HG03469 (cell line): ENCODE measurements around the gene CCDC32.

Source experiments
- ATAC-seq: cut with Tn5 transposase; IDR thresholded peaks from one replicate; pipeline ENCODE4 v1.9.1; 2021; ENCODE audit warnings: mild to moderate bottlenecking, moderate library complexity, moderate number of reproducible peaks; ENCODE audit not compliant: unreplicated experiment

Gene CCDC32

DNA sequence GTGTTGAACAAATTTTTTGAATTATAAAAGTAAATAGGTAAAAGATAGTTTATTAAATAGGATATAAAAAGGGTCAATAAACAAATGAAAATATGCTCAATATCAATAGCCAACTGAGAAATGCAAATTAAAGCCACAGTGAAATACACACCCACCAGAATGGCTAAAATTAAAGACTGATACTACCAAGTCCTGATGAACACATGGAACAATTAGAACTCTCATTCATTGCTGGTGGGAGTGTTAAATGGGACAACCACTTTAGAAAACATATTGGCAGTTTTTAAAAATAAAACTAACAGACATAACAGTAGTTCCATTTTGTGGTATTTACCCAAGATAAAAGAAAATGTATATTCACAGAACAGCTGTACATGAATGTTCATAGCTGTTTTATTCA is 41.2 kb downstream of the CCDC32 start:
- ATAC-seq = no peak

DNA sequence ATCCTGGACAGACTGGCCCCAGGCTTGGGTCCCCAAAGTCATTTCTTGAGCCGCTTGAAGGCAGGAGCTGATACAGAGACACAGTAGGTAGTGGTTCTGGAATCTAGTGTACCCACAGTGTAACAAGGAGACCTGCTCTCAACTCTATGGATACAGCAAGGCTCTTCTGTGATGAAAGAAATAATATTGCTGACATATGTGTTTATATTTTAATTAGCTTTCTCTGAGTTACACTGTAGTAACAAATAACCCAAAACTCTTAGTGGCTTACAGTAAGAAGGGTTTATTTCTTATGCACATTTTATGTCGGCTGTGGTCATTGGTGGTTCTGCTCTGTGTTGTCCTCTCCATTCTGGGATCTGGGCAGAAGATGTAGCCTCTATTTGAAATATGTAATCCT is 48.5 kb downstream of the CCDC32 start:
- ATAC-seq = no peak

DNA sequence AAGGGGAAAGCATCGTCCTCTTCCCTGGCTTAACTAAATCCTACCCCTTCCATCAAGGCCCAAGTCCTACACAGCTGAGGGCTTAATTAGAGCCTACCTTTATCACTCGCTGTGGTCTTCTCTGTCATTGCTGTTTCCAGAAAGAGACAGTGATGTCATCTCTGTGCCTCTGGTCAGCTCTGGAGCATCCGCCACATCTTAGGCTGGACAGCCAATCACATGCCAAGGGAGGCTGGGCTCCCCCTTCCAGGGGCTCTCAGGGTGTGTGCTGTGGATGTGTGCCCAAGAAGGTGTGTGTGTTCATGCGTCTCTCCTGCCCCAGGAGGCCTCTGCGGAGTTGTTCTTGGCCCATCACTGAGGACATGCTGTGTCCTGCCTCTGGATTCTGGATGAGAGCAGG is 51.2 kb downstream of the CCDC32 start:
- no peak for ATAC-seq

DNA sequence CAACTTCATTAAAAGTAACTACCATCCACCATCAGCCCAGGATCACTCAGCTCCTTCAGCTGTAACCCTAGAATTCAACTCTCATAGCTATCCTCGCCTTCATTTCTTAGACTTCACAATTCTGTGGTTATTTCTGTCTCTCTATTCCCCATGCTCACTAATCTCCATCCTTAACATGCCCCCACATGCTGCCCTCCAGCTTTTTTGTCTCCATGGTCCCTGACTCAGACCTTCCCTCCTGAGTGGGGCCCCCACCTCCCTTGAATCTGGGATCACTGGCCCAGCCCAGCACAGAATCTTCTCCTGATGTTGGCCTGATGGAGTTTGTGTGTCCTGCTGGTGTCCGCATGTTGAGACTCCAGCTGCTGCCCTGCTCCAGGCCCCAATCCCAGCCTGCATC is 52.4 kb downstream of the CCDC32 start:
- no peak for ATAC-seq

DNA sequence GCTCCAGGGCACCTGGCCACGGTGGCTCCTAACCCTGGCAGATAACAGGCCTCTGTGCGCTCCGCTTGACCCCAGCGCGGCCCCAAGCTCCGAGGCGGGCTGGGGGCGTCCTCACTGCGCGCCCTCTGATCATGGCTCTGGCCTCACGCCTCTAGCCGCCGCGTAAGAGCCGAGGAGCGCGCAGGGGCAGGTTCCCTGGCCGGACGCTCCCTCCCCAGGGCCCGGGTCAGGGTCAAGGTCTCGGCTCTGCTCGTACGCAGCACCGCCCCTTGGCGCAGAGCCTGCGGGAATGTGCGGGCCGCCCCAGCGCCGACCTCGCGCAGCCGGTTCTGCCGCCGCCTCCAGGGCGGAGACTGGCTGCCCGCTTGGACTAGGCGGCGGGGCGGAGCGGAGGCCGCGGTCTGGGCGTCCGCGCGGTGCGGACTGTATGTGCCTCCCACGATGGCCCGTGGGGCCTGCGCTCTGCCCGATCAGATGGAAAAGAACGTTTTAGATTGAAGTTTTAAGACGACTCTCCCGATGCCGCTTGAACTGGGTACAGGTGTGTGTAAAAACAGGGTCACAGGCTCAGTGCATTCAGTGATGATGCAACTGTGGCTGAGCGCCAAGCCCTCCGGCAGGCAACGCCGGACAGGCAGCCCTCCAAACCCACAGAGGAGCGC is 53.2 kb downstream of the CCDC32 start:
- ATAC-seq = peak; percentile 20

DNA sequence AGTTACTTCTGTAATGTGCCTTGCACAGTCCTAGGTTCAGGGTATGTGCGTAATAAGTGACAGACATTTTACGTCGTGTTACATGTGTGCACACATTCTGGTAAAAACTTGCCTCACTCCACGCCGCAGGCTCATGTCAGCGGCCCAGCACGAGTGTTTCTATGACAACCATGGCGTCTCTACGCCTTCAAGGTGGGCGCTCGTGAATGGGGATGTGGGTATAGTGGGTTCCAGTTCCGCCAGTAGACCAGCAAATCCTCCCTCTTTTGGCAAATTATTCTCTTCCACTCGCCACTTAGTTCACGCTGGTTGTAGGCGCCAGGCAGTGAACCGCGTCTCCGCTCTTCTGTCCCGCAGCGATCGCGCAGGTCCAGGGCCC is 53.8 kb downstream of the CCDC32 start:
- ATAC-seq = peak; percentile 33

DNA sequence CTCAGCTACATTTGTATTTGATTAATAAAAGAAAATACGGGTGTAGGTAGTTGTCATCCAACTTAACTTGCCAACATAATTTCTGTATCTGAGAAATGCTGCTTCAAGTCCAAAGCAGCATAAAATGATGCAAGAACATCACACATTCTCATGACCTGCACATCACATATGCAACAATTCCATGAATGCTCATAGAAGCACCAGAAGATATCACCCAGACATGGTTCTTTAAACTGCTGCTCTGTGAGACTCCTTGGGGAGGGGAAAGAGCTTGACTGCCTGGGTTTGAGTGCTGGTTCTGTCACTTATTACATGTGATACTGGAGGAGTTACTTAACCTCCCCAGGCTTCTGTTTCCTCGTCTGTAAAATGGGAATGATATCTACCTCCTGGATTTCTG is 54.6 kb downstream of the CCDC32 start:
- ATAC-seq = no peak

DNA sequence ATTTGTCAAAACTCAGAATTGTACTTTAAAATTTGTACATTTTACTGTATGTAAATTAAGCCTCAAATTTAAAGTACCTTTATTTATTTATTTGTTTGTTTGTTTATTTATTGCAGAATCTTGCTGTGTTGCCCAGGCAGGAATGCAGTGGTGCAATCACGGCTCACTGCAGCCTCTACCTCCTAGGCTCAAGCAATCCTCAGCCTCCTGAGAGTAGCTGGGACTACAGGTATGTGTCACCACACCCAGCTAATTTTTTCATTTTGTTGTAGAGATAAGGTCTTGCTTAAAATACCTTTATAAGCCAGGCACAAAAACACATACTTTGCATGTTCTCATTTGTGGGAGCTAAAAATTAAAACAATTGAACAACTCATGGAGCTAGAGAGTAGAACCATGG is 56.6 kb downstream of the CCDC32 start:
- ATAC-seq = no peak

DNA sequence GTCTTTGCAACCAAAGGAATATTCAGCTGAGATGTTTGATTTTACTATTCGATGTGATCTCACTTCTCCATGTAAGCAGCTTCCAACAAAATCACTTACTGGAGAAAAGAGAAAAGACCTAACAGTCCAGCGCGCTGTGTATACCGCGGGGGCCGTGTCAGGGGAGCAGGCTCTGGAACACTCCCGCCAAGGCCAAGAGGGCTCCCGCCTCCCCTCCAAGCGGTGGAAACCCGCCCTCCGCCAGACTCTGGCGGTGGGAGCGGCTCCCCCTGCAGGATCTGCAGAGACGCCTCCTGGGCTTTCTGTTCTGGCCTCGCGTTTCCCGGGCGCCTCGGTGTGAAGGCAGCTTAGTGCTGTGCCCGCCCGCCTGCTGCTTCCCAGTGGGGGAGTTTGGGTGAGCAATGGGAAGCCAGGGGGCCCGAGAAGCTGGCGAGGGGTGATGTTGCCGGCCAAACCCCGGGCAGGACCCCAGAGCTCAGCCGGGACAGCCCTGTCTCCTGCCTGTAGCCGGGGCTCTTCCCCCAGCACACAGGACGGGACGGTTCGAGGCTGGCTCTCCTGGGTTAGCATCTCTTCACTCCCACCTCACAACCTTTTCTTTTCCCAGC is 57.8 kb downstream of the CCDC32 start:
- ATAC-seq = no peak
